WERI-Rb-1 (cell line): ENCODE data around the gene INPP4A.
"Not testable (repeated sequence)": the region's sequence is repeated elsewhere in the genome, so short reads cannot be mapped to it uniquely, and the experiment has no call there.

Experiments used
- DNase-seq: peaks from one replicate; pipeline ENCODE4 v3.0.0-alpha.2; 2020
- H3K27ac ChIP-seq: fragments of 250-450 bp; sonication (Bioruptor Pico); 2 replicates; pipeline ENCODE4 v1.5.1; 2020; ENCODE audit warnings: mild to moderate bottlenecking, moderate library complexity
- H3K27me3 ChIP-seq: fragments of 250-450 bp; sonication (Bioruptor Pico); 2 replicates; pipeline ENCODE4 v1.5.1; 2021; ENCODE audit warnings: mild to moderate bottlenecking, low read depth, moderate library complexity; ENCODE audit not compliant: insufficient read depth, severe bottlenecking
- H3K36me3 ChIP-seq: fragments of 250-450 bp; sonication (Bioruptor Pico); 2 replicates; pipeline ENCODE4 v1.5.1; 2020; ENCODE audit warnings: mild to moderate bottlenecking, moderate library complexity
- H3K4me3 ChIP-seq: 2 replicates; pipeline ENCODE4 v1.5.1; 2011; ENCODE audit warnings: low read depth, mild to moderate bottlenecking, control low read depth, low read length
- H3K9me3 ChIP-seq: fragments of 250-450 bp; sonication (Bioruptor Pico); 2 replicates; pipeline ENCODE4 v1.5.1; 2021; ENCODE audit warnings: mild to moderate bottlenecking, moderate library complexity; ENCODE audit not compliant: severe bottlenecking
- CTCF ChIP-seq: IDR thresholded peaks from 2 replicates; pipeline ENCODE4 v1.5.1; 2011; ENCODE audit warnings: low read depth, mild to moderate bottlenecking, control low read depth, inconsistent platforms, low read length

Gene INPP4A

DNA sequence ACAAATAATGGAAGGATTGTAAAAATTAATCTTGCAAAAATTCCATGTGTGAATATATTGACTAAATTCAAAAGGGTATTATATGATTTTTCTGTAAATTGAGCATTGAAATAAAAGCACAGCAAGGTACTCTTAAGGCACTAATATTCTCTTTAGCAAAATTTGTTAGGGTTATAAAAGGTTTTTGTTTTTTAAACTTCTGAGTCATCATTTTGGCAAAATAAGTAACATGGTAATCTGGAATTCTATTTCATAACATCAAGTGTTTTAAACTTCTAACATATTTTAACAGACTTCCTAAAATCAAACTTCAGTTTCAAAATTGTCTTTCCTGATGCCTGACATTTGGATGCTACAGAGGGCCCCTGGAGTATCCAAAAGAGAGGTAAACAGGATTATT is 12.5 kb upstream of the INPP4A start:
- no peaks in the 10 kb centered on the region for H3K36me3 ChIP-seq
- DNase-seq = no peak
- TF ChIP-seq CTCF = no peak

GRCh38 chr2:98433363-98433964 is 11.2 kb upstream of the INPP4A start:
- DNase-seq = no peak
- peaks cover 24% of the 10 kb centered on the region for H3K9me3 ChIP-seq
- no peak for TF ChIP-seq CTCF
- no peaks in the 10 kb centered on the region for H3K27me3 ChIP-seq
- no peak overlapping the region for H3K4me3 ChIP-seq
- H3K27ac ChIP-seq = no peak overlapping the region
- H3K36me3 ChIP-seq = no peaks in the 10 kb centered on the region

More for the DNA sequence above, 12.5 kb upstream of the INPP4A start:
- no peak overlapping the region for H3K27ac ChIP-seq
- H3K27me3 ChIP-seq = no peaks in the 10 kb centered on the region
- H3K9me3 ChIP-seq = peaks cover 24% of the 10 kb centered on the region
- H3K4me3 ChIP-seq = no peak overlapping the region

DNA sequence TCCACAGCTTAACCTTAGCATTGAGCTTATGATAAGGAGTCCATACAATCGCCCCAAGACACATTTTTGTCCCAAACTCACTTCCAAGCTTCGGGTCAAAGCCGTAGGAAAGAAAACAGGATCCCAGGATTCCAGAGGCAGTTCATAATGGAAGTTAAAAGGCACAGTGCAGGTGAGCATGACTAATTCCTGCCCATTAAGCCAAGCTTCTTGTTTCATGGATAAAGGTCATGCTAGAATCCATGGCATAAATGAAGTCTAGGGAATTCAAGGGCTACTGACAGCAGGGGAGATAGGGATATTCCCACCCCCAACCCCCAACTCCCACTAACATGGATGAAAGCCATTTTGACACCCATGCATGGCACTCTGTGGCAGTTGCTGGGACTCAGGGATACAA is 10.2 kb upstream of the INPP4A start:
- H3K36me3 ChIP-seq = no peaks in the 10 kb centered on the region
- no peak overlapping the region for H3K27ac ChIP-seq
- no peak for TF ChIP-seq CTCF
- no peaks in the 10 kb centered on the region for H3K27me3 ChIP-seq
- no peak for DNase-seq
- peaks cover 24% of the 10 kb centered on the region for H3K9me3 ChIP-seq
- H3K4me3 ChIP-seq = no peak overlapping the region

- H3K27me3 ChIP-seq, DNase-seq, H3K36me3 ChIP-seq, H3K4me3 ChIP-seq, H3K27ac ChIP-seq: not testable (repeated sequence)
- H3K9me3 ChIP-seq = peaks cover 24% of the 10 kb centered on the region
Observed at GRCh38 chr2:98435670-98436069, 9.0 kb upstream of the INPP4A start.

- TF ChIP-seq CTCF = no peak
- DNase-seq = no peak
Observed at GRCh38 chr2:98436734-98437133, 7.9 kb upstream of the INPP4A start.

DNA sequence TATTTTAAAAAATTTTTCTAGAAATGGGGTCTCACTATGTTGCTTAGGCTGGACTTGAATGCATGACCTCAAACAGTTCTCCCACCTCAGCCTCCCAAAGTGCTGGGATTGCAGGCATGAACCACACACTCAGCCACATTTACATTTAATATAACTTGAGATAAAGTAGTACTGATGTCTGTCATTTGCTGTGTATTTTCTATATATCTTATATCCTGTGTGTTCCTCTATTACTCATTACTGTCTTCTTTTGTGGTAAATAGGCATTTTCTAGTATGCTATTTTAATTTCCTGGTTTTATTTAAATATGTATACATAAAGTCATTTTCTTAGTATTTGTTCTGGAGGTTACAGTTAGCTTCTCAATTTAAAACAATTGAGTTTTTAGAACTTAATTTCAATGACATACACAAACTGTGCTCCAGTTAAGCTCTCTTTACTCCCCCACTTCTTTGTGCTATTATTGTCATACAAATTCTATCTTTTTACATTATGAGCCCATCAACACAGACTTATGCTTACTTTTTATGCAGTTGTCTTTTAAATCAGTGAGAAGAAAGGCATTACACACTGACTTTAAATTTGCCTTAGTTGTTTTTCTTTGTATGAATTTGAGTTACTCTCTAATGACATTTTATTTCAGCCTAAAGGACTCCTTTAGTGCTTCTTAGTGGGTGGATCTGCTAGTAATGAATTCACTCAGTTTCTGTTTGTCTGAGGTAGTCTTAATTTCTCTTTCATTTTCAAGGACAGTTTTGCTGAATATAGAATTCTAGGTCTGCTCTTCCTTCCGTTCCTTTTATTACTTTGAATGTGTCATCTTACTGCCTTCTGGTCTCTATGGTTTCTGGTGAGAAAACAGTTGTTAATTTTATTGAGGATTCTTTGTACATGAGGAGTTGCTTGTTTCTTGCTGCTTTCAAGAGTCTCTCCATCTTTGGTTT is 6.2 kb upstream of the INPP4A start:
- Histone ChIP-seq H3K9me3 (peaks cover 20% of the 10 kb centered on the region), H3K27me3 (no peaks in the 10 kb centered on the region), H3K36me3 (no peaks in the 10 kb centered on the region), H3K27ac (no peak overlapping the region), H3K4me3 (no peak overlapping the region)
- no peak for TF ChIP-seq CTCF
- DNase-seq = no peak

More at GRCh38 chr2:98436734-98437133, 7.9 kb upstream of the INPP4A start:
- H3K36me3 ChIP-seq = no peaks in the 10 kb centered on the region
- H3K27me3 ChIP-seq = no peaks in the 10 kb centered on the region
- no peak overlapping the region for H3K27ac ChIP-seq
- H3K9me3 ChIP-seq = peaks cover 24% of the 10 kb centered on the region
- H3K4me3 ChIP-seq = no peak overlapping the region
